SK-N-SH treated with all-trans-retinoic acid at 6 μM for 48 hours (cell line): Measurements from ENCODE around the gene CDC42BPG.

Source experiments
- ATAC-seq: fragments of 200-7000 bp; cut with Tn5 transposase; 3 replicates; pipeline ENCODE4 v1.9.1; 2020; ENCODE audit warnings: mild to moderate bottlenecking, moderate library complexity
- CREB5 ChIP-seq: fragments of 250-450 bp; sonication (Bioruptor Pico); IDR thresholded peaks from 2 replicates; pipeline ENCODE4 v1.5.1; 2020; ENCODE audit warnings: low read depth, mild to moderate bottlenecking, moderate library complexity
- CSRNP3 ChIP-seq: fragments of 250-450 bp; sonication (Bioruptor Pico); IDR thresholded peaks from 2 replicates; pipeline ENCODE4 v1.5.1; 2021; ENCODE audit warnings: mild to moderate bottlenecking, moderate library complexity
- PATZ1 ChIP-seq: fragments of 250-450 bp; sonication (Bioruptor Pico); IDR thresholded peaks from 2 replicates; pipeline ENCODE4 v1.8.0; 2020; ENCODE audit warnings: mild to moderate bottlenecking, moderate library complexity, borderline replicate concordance
- POU6F1 ChIP-seq: fragments of 250-450 bp; sonication (Bioruptor Pico); IDR thresholded peaks from 2 replicates; pipeline ENCODE4 v1.8.0; 2021; ENCODE audit warnings: low read depth, mild to moderate bottlenecking, moderate library complexity, borderline replicate concordance
- PPARA ChIP-seq: fragments of 250-450 bp; sonication (Bioruptor Pico); IDR thresholded peaks from 2 replicates; pipeline ENCODE4 v1.5.0; 2020; ENCODE audit warnings: mild to moderate bottlenecking, borderline replicate concordance
- RARB ChIP-seq: fragments of 250-450 bp; sonication (Bioruptor Pico); IDR thresholded peaks from 2 replicates; pipeline ENCODE4 v1.8.0; 2021; ENCODE audit warnings: mild to moderate bottlenecking, moderate library complexity
- SNAI2 ChIP-seq: fragments of 250-450 bp; sonication (Bioruptor Pico); IDR thresholded peaks from 2 replicates; pipeline ENCODE4 v1.5.0; 2020; ENCODE audit warnings: mild to moderate bottlenecking, moderate library complexity
- TCF4 ChIP-seq: fragments of 250-450 bp; sonication (Bioruptor Pico); IDR thresholded peaks from 2 replicates; pipeline ENCODE4 v1.8.0; 2021; ENCODE audit warnings: mild to moderate bottlenecking, moderate library complexity, borderline replicate concordance
- TSHZ2 ChIP-seq: fragments of 250-450 bp; sonication (Bioruptor Pico); IDR thresholded peaks from 2 replicates; pipeline ENCODE4 v1.5.0; 2020; ENCODE audit warnings: mild to moderate bottlenecking, moderate library complexity
- ZC3H10 ChIP-seq: fragments of 250-450 bp; sonication (Bioruptor Pico); IDR thresholded peaks from 2 replicates; pipeline ENCODE4 v1.5.1; 2021; ENCODE audit warnings: mild to moderate bottlenecking, moderate library complexity
- ZFP30 ChIP-seq: fragments of 450-650 bp; formaldehyde crosslinking; IDR thresholded peaks from 2 replicates; pipeline ENCODE4 v1.5.0; 2022; ENCODE audit warnings: mild to moderate bottlenecking, moderate library complexity
- ZNF8 ChIP-seq: fragments of 450-650 bp; formaldehyde crosslinking; IDR thresholded peaks from 2 replicates; pipeline ENCODE4 v1.5.0; 2020; ENCODE audit warnings: mild to moderate bottlenecking, moderate library complexity

The CDC42BPG gene

GRCh38 chr11:64857485-64857884, 13.0 kb upstream of the CDC42BPG start:
- TF ChIP-seq PPARA (CRISPR knock-in tag) (no peak), PATZ1 (CRISPR knock-in tag) (no peak), ZC3H10 (no peak), ZNF8 (CRISPR knock-in tag) (no peak), ZFP30 (CRISPR knock-in tag) (no peak), CREB5 (CRISPR knock-in tag) (no peak), CSRNP3 (CRISPR knock-in tag) (no peak), TCF4 (CRISPR knock-in tag) (no peak), POU6F1 (CRISPR knock-in tag) (no peak), TSHZ2 (no peak)
- ATAC-seq: no peak

- TF ChIP-seq SNAI2 (0 out of 2 replicates have a peak, but pooled peaks have one; percentile 47), TCF4 (CRISPR knock-in tag) (no peak), CSRNP3 (CRISPR knock-in tag) (no peak)
- TF ChIP-seq, all 23 proteins: peak for 1
- peak; percentile 19 for ATAC-seq
These were observed 12.2 kb upstream of the CDC42BPG start for GRCh38 chr11:64856382-64857227.

GRCh38 chr11:64855596-64856304, 11.3 kb upstream of the CDC42BPG start:
- TF ChIP-seq RARB (CRISPR knock-in tag) (no peak), SNAI2 (no peak)
- ATAC-seq: no peak; the same call in 2 of the 3 replicates
